Measurements from ENCODE around the gene ZNF85. TPM values are rescaled to one million over a fixed set of nuclear protein-coding genes. Genes with fewer than 3 reads are reported as not detected.

ZNF85 gene
- total RNA-seq, 2 experiments from 2014 or later: 3.4 to 4.7 TPM

- ChIA-PET POLR2A (interaction anchor here (0.6 kb wide), 1 partner anchor 1282 kb away, joined by 3 read pairs; no protein-coding TSS in a partner anchor), CTCF (no interaction called here)
- H3K9me3 Mint-ChIP-seq: peaks cover 10% of the 10 kb centered on the region
Measured at GRCh38 chr19:20964798-20965197, 41.7 kb downstream of the ZNF85 start.

DNA sequence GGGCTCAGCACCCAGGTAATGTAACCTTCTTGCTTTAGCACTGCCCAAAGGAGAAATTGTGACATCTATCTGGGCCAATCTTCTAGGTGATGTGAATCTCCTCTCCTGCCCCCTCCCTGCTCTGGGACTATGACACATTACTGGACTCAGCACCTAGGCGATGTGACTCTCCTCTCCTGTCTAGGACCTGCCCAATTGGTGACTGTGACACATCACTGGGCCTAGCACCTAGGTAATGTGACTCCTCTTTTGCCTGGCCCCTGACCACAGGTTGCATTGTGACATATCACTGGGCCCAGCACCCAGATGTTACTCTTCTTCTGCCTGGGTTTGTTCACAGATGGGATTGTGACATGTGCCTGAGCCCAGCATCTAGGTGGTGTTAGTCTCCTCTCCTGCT, 45.0 kb downstream of the ZNF85 start:
- Histone ChIP-seq H3K4me3 (ENCODE audit: low read length) (no peak overlapping the region), H3K9me3 (ENCODE audit: control insufficient read depth in 1 of 2, insufficient read depth in 1 of 2, low read length in 2 of 2) (peaks cover 0 to under 1% of the 10 kb centered on the region in 2 experiments), H3K4me1 (ENCODE audit: insufficient read depth, low read length) (no peaks in the 10 kb centered on the region), H3K27ac (ENCODE audit: low read depth in 1 of 2, low read length in 2 of 2) (no peak overlapping the region), H3K27me3 (ENCODE audit: control insufficient read depth in 1 of 2, insufficient read depth in 2 of 2, low read length in 2 of 2) (no peaks in the 10 kb centered on the region), H3K36me3 (ENCODE audit: insufficient read depth, low read length) (no peaks in the 10 kb centered on the region)
- ChIA-PET CTCF (no interaction called here), POLR2A (no interaction called here)
- TF ChIP-seq CTCF (IDR thresholded peaks at IDR 0.05): no peak
- DNase-seq: no peak
- Mint-ChIP-seq H3K36me3 (ENCODE audit: low read depth) (no peaks in the 10 kb centered on the region), H3K9me3 (peaks cover 3% of the 10 kb centered on the region), H3K27ac (no peak overlapping the region), H3K4me3 (no peak overlapping the region), H3K27me3 (no peaks in the 10 kb centered on the region), H3K4me1 (ENCODE audit: low read depth) (no peaks in the 10 kb centered on the region)
- ATAC-seq (ENCODE audit: poor library complexity): no peak
- intact Hi-C loops (cut with DNase I, micrococcal nuclease): no loop called here

More at GRCh38 chr19:20964798-20965197, 41.7 kb downstream of the ZNF85 start:
- H3K27ac Mint-ChIP-seq: no peak overlapping the region
- no peaks in the 10 kb centered on the region for H3K36me3 Mint-ChIP-seq (ENCODE audit: low read depth)
- no peaks in the 10 kb centered on the region for H3K4me1 ChIP-seq (ENCODE audit: insufficient read depth, low read length)
- peaks cover 0 to 5% of the 10 kb centered on the region in 2 experiments for H3K27me3 ChIP-seq (ENCODE audit: control insufficient read depth in 1 of 2, insufficient read depth in 2 of 2, low read length in 2 of 2)
- H3K9me3 ChIP-seq (ENCODE audit: control insufficient read depth in 1 of 2, insufficient read depth in 1 of 2, low read length in 2 of 2): peaks cover 0 to 11% of the 10 kb centered on the region in 2 experiments
- ATAC-seq (ENCODE audit: poor library complexity): no peak
- no peaks in the 10 kb centered on the region for H3K4me1 Mint-ChIP-seq (ENCODE audit: low read depth)
- no peak for TF ChIP-seq CTCF (IDR thresholded peaks at IDR 0.05)
- H3K27ac ChIP-seq (ENCODE audit: low read depth in 1 of 2, low read length in 2 of 2): no peak overlapping the region
- H3K27me3 Mint-ChIP-seq: no peaks in the 10 kb centered on the region
- no peak overlapping the region for H3K4me3 ChIP-seq (ENCODE audit: low read length)
- peak in 4 of 14 experiments; percentile 0 to 22 (median 13) for DNase-seq
- H3K4me3 Mint-ChIP-seq: no peak overlapping the region
- intact Hi-C loops (cut with DNase I, micrococcal nuclease): no loop called here
- H3K36me3 ChIP-seq (ENCODE audit: insufficient read depth, low read length): no peaks in the 10 kb centered on the region

GRCh38 chr19:20969498-20969897, 46.4 kb downstream of the ZNF85 start:
- Mint-ChIP-seq H3K9me3 (no peaks in the 10 kb centered on the region), H3K27me3 (no peaks in the 10 kb centered on the region), H3K36me3 (ENCODE audit: low read depth) (no peaks in the 10 kb centered on the region), H3K4me3 (no peak overlapping the region), H3K27ac (no peak overlapping the region), H3K4me1 (ENCODE audit: low read depth) (no peaks in the 10 kb centered on the region)
- no peaks in the 10 kb centered on the region for H3K36me3 ChIP-seq (ENCODE audit: insufficient read depth, low read length)
- H3K4me3 ChIP-seq (ENCODE audit: low read length): no peak overlapping the region
- intact Hi-C loops (cut with DNase I, micrococcal nuclease): no loop called here
- CTCF ChIA-PET: no interaction called here
- POLR2A ChIA-PET: no interaction called here
- DNase-seq (no peak), ATAC-seq (ENCODE audit: poor library complexity) (no peak)
- H3K9me3 ChIP-seq (ENCODE audit: control insufficient read depth in 1 of 2, insufficient read depth in 1 of 2, low read length in 2 of 2): no peaks in the 10 kb centered on the region
- H3K27ac ChIP-seq (ENCODE audit: low read depth in 1 of 2, low read length in 2 of 2): no peak overlapping the region
- TF ChIP-seq CTCF (IDR thresholded peaks at IDR 0.05): no peak
- H3K4me1 ChIP-seq (ENCODE audit: insufficient read depth, low read length): no peaks in the 10 kb centered on the region
- no peaks in the 10 kb centered on the region for H3K27me3 ChIP-seq (ENCODE audit: control insufficient read depth in 1 of 2, insufficient read depth in 2 of 2, low read length in 2 of 2)

Data from CD4-positive, alpha-beta T cell (primary cell).